ENCODE results near the gene TYR. TPM values are rescaled to one million over a fixed set of nuclear protein-coding genes. Genes with fewer than 3 reads are reported as not detected.

Gene TYR
- total RNA-seq, 1 experiment from 2014 or later: not detected

GRCh38 chr11:89163686-89164085, 14.0 kb upstream of the TYR start:
- H3K27ac ChIP-seq (ENCODE audit: insufficient read length, low read depth, low read length): no peak overlapping the region
- no peak overlapping the region for H3K4ac ChIP-seq (ENCODE audit: low read depth, low read length)
- H3T11ph ChIP-seq (ENCODE audit: low read length): no peak overlapping the region
- no CpG with 5 or more reads among the region's 3 CpGs for WGBS (ENCODE audit: extremely low coverage, insufficient read length, low lambda C conversion rate)
- no peaks in the 10 kb centered on the region for H3K27me3 ChIP-seq (ENCODE audit: insufficient read depth, low read length)
- no peak overlapping the region for H4K8ac ChIP-seq (replicated peaks; ENCODE audit: insufficient read length, low read depth, low read length)
- no peaks in the 10 kb centered on the region for H3K79me1 ChIP-seq (ENCODE audit: insufficient read depth, low read depth, low read length, poor library complexity, severe bottlenecking)
- DNase-seq: no peak
- H3K36me3 Mint-ChIP-seq (ENCODE audit: insufficient read depth in 1 of 3, low read depth in 3 of 3): no peaks in the 10 kb centered on the region
- H2BK20ac ChIP-seq (ENCODE audit: low read depth, low read length, poor library complexity, severe bottlenecking): no peak overlapping the region
- no peaks in the 10 kb centered on the region for H3K4me1 Mint-ChIP-seq
- no peak overlapping the region for H4K91ac ChIP-seq (ENCODE audit: insufficient read length, low read depth, low read length)
- H3K27me3 Mint-ChIP-seq (ENCODE audit: low read depth): no peaks in the 10 kb centered on the region
- H3K9me3 Mint-ChIP-seq: no peaks in the 10 kb centered on the region
- no peak overlapping the region for H4K5ac ChIP-seq (ENCODE audit: insufficient read length, low read depth, low read length)
- H3K18ac ChIP-seq (ENCODE audit: insufficient read length, low read depth, low read length): no peak overlapping the region
- H3K4me2 ChIP-seq (ENCODE audit: insufficient read depth, insufficient read length, low read length): no peak overlapping the region
- no peak overlapping the region for H2BK12ac ChIP-seq (ENCODE audit: insufficient read length, low read depth, low read length)
- H2BK15ac ChIP-seq (ENCODE audit: low read depth, low read length): no peak overlapping the region
- H3K79me2 ChIP-seq (ENCODE audit: insufficient read depth, low read length): no peaks in the 10 kb centered on the region
- no peaks in the 10 kb centered on the region for H3K23me2 ChIP-seq (ENCODE audit: insufficient read length, low read depth, low read length, poor library complexity, severe bottlenecking)
- no peak overlapping the region for H2BK120ac ChIP-seq (ENCODE audit: low read depth, low read length, poor library complexity, severe bottlenecking)
- no peak for TF ChIP-seq CTCF (conservative IDR thresholded peaks at IDR 0.05)
- H3K56ac ChIP-seq (ENCODE audit: insufficient read length, low read depth, low read length): no peak overlapping the region
- no peak overlapping the region for H3K27ac Mint-ChIP-seq
- H4K20me1 ChIP-seq (ENCODE audit: control insufficient read depth, insufficient read depth, insufficient read length): no peaks in the 10 kb centered on the region
- no peak overlapping the region for H3K4me3 Mint-ChIP-seq
- no peaks in the 10 kb centered on the region for H3K4me1 ChIP-seq (ENCODE audit: insufficient read depth, low read length)
- H3K9me3 ChIP-seq (ENCODE audit: control insufficient read depth, low read depth, low read length): no peaks in the 10 kb centered on the region
- no peak overlapping the region for H2BK5ac ChIP-seq (ENCODE audit: insufficient read length, low read length)
- no peak overlapping the region for H2AFZ ChIP-seq (ENCODE audit: low read length)
- no peak overlapping the region for H3K14ac ChIP-seq (ENCODE audit: insufficient read depth, low read length)
- no peak overlapping the region for H2AK5ac ChIP-seq (ENCODE audit: insufficient read length, low read length)
- H3K9ac ChIP-seq (ENCODE audit: extremely low read depth, insufficient read length, low read length): no peak overlapping the region
- H3K23ac ChIP-seq (ENCODE audit: insufficient read length, low read depth, low read length): no peak overlapping the region
